Endodermal cell (in vitro differentiated cells): ENCODE results near the gene RPS26. TPM values are rescaled to one million over a fixed set of nuclear protein-coding genes. Genes with fewer than 3 reads are reported as not detected.

Experiments
- DNase-seq: peaks from one replicate; pipeline ENCODE4 v3.0.0-alpha.2; 2017
- H3K27ac ChIP-seq: 2 replicates; pipeline ENCODE4 v1.5.1; 2013; ENCODE audit warnings: mild to moderate bottlenecking, low read depth, low read length, moderate library complexity
- H3K27me3 ChIP-seq: 2 replicates; pipeline ENCODE4 v1.6.1; 2013; ENCODE audit warnings: mild to moderate bottlenecking, low read length, moderate library complexity; ENCODE audit not compliant: insufficient read depth, control insufficient read depth, poor library complexity, severe bottlenecking
- H3K36me3 ChIP-seq: 2 replicates; pipeline ENCODE4 v1.7.0; 2013; ENCODE audit warnings: mild to moderate bottlenecking, low read length, moderate library complexity; ENCODE audit not compliant: control insufficient read depth, insufficient read depth
- H3K4me1 ChIP-seq: one replicate; pipeline ENCODE4 v1.7.0; 2013; ENCODE audit warnings: low read length; ENCODE audit not compliant: control insufficient read depth, insufficient read depth
- H3K4me3 ChIP-seq: 2 replicates; pipeline ENCODE4 v1.5.1; 2013; ENCODE audit warnings: mild to moderate bottlenecking, low read length, moderate library complexity
- H3K9ac ChIP-seq: 2 replicates; pipeline ENCODE4 v1.6.1; 2013; ENCODE audit warnings: mild to moderate bottlenecking, low read length, moderate library complexity; ENCODE audit not compliant: poor library complexity, severe bottlenecking; ENCODE audit errors: extremely low read depth
- H3K9me3 ChIP-seq: 2 replicates; pipeline ENCODE4 v1.6.1; 2013; ENCODE audit warnings: mild to moderate bottlenecking, low read length, moderate library complexity; ENCODE audit not compliant: control insufficient read depth
- H3K27ac Mint-ChIP-seq: 2 replicates; pipeline ENCODE4 v1.8.0; 2020; ENCODE audit warnings: mixed read lengths
- H3K27me3 Mint-ChIP-seq: 2 replicates; pipeline ENCODE4 v1.8.0; 2021; ENCODE audit warnings: mild to moderate bottlenecking, mixed read lengths; ENCODE audit not compliant: insufficient read depth
- H3K36me3 Mint-ChIP-seq: 2 replicates; pipeline ENCODE4 v1.8.0; 2020; ENCODE audit warnings: low read depth, mixed read lengths
- H3K4me1 Mint-ChIP-seq: 2 replicates; pipeline ENCODE4 v1.8.0; 2020; ENCODE audit warnings: mixed read lengths
- H3K4me3 Mint-ChIP-seq: 2 replicates; pipeline ENCODE4 v1.8.0; 2020; ENCODE audit warnings: mild to moderate bottlenecking, moderate library complexity, mixed read lengths
- H3K9me3 Mint-ChIP-seq: 2 replicates; pipeline ENCODE4 v1.8.0; 2020; ENCODE audit warnings: mild to moderate bottlenecking, mixed read lengths
- WGBS, 2 experiments: methylation state at CpG; one replicate each; pipeline versions ENCODE4 v1.1.5 to v1.1.7; 2013; ENCODE audit warnings: missing lambda C conversion rate in 2 of 2, mixed read lengths in 1 of 2; ENCODE audit not compliant: insufficient coverage in 1 of 2, insufficient read length in 1 of 2; 5-methylcytosine and 5-hydroxymethylcytosine counted together
- total RNA-seq, 2 donors: library from RNA; stranded (reverse); fragmentation: NEBNext Ultra II Directional in 1 of 2; extraction: Animal tissue kit (Norgen Biotek cat#: 25700) in 1 of 2; gene quantifications; 2 replicates in 1 of 2; 3 replicates in 1 of 2; pipeline ENCODE4 v1.2.1, GENCODE V29; 2021
- TF ChIP-seq, protein P1 (sequence below): fragments of 200-600 bp; sonication (generic); conservative IDR thresholded peaks from 2 replicates; pipeline ENCODE4 v1.5.0; 2021; ENCODE audit warnings: antibody characterized with exemption, mild to moderate bottlenecking

Gene RPS26
- total RNA-seq, 2 donors from 2014 or later: 35.8 to 58.6 TPM

DNA sequence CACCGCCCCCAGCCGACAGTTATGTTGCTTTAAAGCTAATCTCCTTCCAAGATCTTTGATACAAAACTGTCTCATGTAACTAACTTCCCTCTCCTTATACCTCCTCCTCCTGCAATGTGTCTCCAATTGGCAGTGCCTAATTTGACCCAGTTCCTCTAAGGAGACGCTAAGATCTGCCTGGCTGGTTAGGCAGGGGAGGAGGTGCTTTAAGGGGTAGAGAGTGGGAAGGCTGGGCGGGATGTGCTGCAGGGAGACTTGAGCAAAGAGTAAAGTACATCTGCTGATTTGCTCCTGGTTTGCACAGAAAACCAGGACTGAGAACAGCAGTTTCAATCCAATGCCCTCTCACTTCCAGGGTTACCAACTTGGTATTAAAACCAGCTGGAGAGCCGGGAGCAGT lies 28.2 kb upstream of the RPS26 start:
- 91 to 100% methylated on average over 3 to 5 of the region's 5 CpGs for WGBS, 2 experiments

DNA sequence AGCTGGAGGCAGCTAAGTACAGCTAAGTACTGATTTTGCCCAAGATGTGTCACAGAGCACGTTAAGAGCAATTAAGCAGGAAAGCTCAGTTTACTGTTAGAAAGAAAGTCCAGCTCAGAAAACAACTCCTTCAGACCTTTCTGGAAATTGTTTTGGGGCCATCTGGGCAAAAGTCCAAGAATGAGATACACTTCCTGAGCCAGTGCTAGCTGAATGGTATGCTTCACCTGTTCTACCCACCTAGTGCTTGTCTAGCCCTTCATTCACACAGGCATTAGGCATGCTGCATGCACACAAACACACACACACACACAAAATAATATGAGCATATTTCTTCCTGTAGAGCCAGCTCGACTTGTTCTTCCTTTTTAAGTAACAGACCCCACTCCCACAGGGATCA lies 27.5 kb upstream of the RPS26 start:
- no peak for DNase-seq
- Histone ChIP-seq H3K9me3 (no peaks in the 10 kb centered on the region), H3K4me3 (no peak overlapping the region), H3K9ac (no peak overlapping the region), H3K27ac (no peak overlapping the region), H3K4me1 (no peaks in the 10 kb centered on the region), H3K36me3 (peaks cover 4% of the 10 kb centered on the region), H3K27me3 (no peaks in the 10 kb centered on the region)
- Mint-ChIP-seq H3K36me3 (peaks cover 25% of the 10 kb centered on the region), H3K4me3 (no peak overlapping the region), H3K27ac (no peak overlapping the region), H3K27me3 (no peaks in the 10 kb centered on the region), H3K4me1 (peaks cover 6% of the 10 kb centered on the region), H3K9me3 (no peaks in the 10 kb centered on the region)
- TF ChIP-seq, protein P1, sequence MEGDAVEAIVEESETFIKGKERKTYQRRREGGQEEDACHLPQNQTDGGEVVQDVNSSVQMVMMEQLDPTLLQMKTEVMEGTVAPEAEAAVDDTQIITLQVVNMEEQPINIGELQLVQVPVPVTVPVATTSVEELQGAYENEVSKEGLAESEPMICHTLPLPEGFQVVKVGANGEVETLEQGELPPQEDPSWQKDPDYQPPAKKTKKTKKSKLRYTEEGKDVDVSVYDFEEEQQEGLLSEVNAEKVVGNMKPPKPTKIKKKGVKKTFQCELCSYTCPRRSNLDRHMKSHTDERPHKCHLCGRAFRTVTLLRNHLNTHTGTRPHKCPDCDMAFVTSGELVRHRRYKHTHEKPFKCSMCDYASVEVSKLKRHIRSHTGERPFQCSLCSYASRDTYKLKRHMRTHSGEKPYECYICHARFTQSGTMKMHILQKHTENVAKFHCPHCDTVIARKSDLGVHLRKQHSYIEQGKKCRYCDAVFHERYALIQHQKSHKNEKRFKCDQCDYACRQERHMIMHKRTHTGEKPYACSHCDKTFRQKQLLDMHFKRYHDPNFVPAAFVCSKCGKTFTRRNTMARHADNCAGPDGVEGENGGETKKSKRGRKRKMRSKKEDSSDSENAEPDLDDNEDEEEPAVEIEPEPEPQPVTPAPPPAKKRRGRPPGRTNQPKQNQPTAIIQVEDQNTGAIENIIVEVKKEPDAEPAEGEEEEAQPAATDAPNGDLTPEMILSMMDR: no peak
- 75 to 88% methylated on average over 2 of the region's 2 CpGs for WGBS, 2 experiments

More for the DNA sequence above, 28.2 kb upstream of the RPS26 start:
- H3K27ac Mint-ChIP-seq: no peak overlapping the region
- Histone ChIP-seq H3K4me3 (no peak overlapping the region), H3K9ac (no peak overlapping the region), H3K9me3 (no peaks in the 10 kb centered on the region), H3K27me3 (no peaks in the 10 kb centered on the region), H3K4me1 (no peaks in the 10 kb centered on the region), H3K27ac (no peak overlapping the region), H3K36me3 (peaks cover 4% of the 10 kb centered on the region)
- TF ChIP-seq, protein P1: no peak
- H3K4me3 Mint-ChIP-seq: no peak overlapping the region
- no peak for DNase-seq
- H3K36me3 Mint-ChIP-seq: peaks cover 25% of the 10 kb centered on the region
- H3K9me3 Mint-ChIP-seq: no peaks in the 10 kb centered on the region
- peaks cover 6% of the 10 kb centered on the region for H3K4me1 Mint-ChIP-seq
- H3K27me3 Mint-ChIP-seq: no peaks in the 10 kb centered on the region

GRCh38 chr12:56017181-56017580 lies 24.5 kb upstream of the RPS26 start:
- Mint-ChIP-seq H3K9me3 (no peaks in the 10 kb centered on the region), H3K4me3 (no peak overlapping the region), H3K36me3 (peaks cover 18% of the 10 kb centered on the region), H3K4me1 (peaks cover 25% of the 10 kb centered on the region), H3K27ac (no peak overlapping the region), H3K27me3 (no peaks in the 10 kb centered on the region)
- TF ChIP-seq, protein P1: no peak
- H3K27me3 ChIP-seq: no peaks in the 10 kb centered on the region
- peaks cover 4% of the 10 kb centered on the region for H3K36me3 ChIP-seq
- WGBS, 2 experiments: 75% methylated on average over 1 of the region's 4 CpGs; no CpG with 5 or more reads in 1 of the 2 experiments
- peaks cover 5% of the 10 kb centered on the region for H3K4me1 ChIP-seq
- no peaks in the 10 kb centered on the region for H3K9me3 ChIP-seq
- no peak overlapping the region for H3K27ac ChIP-seq
- no peak for DNase-seq
- H3K9ac ChIP-seq: no peak overlapping the region
- H3K4me3 ChIP-seq: no peak overlapping the region
